Ascending aorta (tissue), 2 donors: ENCODE data around the gene SUPT6H. TPM values are rescaled to one million over a fixed set of nuclear protein-coding genes. Genes with fewer than 3 reads are reported as not detected.

Experiments
- DNase-seq, 2 donors: peaks; one replicate each; pipeline ENCODE4 v3.0.0-alpha.2; 2019; ENCODE audit warnings: low spot score in 2 of 2
- H3K27ac ChIP-seq, 2 donors: fragments of 200-600 bp; sonication (generic); one replicate each; pipeline ENCODE4 v1.5.1; 2016 to 2017; ENCODE audit warnings: mild to moderate bottlenecking in 1 of 2
- H3K27me3 ChIP-seq: fragments of 200-600 bp; sonication (generic); one replicate; pipeline ENCODE4 v1.5.1; 2017
- H3K36me3 ChIP-seq, 2 donors: fragments of 200-600 bp; sonication (generic); one replicate each; pipeline ENCODE4 v1.5.1; 2016
- H3K4me1 ChIP-seq, 2 donors: fragments of 200-600 bp; sonication (generic); one replicate each; pipeline ENCODE4 v1.5.1; 2016 to 2017; ENCODE audit warnings: mild to moderate bottlenecking in 1 of 2
- H3K4me3 ChIP-seq, 2 donors: fragments of 200-600 bp; sonication (generic); one replicate each; pipeline ENCODE4 v1.5.1; 2016 to 2017; ENCODE audit warnings: mild to moderate bottlenecking in 1 of 2
- H3K9me3 ChIP-seq, 2 donors: fragments of 200-600 bp; sonication (generic); one replicate each; pipeline ENCODE4 v1.5.1; 2016
- intact Hi-C: fragments of 100-400 bp; cut with DNase I; formaldehyde crosslinking; loops from one replicate; pipeline ENCODE4 v1.15.1; 2023
- total RNA-seq: library from RNA; depleted of rRNA; stranded (reverse); fragments of >200 nt; gene quantifications from one replicate; pipeline ENCODE4 v1.1.0, GENCODE V29; 2016
- TF ChIP-seq, protein P1 (sequence below), 3 experiments: fragments of 200-600 bp in 2 of 3; fragments of 450-650 bp in 1 of 3; sonication (generic) in 2 of 3; IDR thresholded peaks; one replicate each; pipeline ENCODE4 v1.5.1; 2016 to 2019; ENCODE audit warnings: antibody characterized with exemption in 3 of 3, mild to moderate bottlenecking in 1 of 3, moderate library complexity in 1 of 3

Gene SUPT6H
- total RNA-seq, 1 donor from 2014 or later: 43.7 TPM

DNA sequence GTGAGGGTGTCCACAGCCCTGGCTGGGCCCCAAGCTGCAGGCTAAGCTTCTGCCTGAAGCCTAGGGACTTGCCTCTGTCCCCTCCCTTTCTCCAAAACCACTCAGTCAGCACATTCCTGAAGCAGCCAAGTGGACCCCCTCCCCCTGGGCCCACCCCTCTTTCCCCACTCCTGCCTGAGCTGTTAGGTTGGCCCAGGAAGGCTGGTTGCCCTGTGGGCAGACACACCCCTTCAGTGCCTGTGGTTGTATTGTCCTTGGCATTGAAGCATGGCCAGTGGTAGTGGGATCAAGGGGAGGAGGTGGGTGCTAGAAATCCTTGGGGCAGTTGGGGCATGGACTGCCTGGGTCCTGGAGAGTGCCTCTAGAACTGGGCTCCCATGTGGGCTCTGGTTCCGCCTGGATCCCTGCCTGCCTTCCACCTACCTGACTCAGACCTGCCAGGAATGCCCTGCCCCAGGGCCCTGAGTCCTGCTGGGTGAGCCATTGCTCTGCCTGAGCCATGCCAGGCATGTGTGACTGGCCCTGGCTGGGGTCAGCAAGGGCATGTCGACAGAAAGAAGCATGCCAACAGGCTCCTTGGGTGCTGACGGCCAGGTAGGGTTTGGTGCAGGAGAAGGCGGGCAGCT lies 83.9 kb downstream of the SUPT6H start:
- no peaks in the 10 kb centered on the region for H3K27me3 ChIP-seq
- peak overlapping the region; percentile 88 to 91 for H3K4me3 ChIP-seq
- no peaks in the 10 kb centered on the region for H3K9me3 ChIP-seq
- peaks cover 15 to 34% of the 10 kb centered on the region in 2 donors for H3K4me1 ChIP-seq
- TF ChIP-seq, protein P1, sequence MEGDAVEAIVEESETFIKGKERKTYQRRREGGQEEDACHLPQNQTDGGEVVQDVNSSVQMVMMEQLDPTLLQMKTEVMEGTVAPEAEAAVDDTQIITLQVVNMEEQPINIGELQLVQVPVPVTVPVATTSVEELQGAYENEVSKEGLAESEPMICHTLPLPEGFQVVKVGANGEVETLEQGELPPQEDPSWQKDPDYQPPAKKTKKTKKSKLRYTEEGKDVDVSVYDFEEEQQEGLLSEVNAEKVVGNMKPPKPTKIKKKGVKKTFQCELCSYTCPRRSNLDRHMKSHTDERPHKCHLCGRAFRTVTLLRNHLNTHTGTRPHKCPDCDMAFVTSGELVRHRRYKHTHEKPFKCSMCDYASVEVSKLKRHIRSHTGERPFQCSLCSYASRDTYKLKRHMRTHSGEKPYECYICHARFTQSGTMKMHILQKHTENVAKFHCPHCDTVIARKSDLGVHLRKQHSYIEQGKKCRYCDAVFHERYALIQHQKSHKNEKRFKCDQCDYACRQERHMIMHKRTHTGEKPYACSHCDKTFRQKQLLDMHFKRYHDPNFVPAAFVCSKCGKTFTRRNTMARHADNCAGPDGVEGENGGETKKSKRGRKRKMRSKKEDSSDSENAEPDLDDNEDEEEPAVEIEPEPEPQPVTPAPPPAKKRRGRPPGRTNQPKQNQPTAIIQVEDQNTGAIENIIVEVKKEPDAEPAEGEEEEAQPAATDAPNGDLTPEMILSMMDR (IDR thresholded peaks at IDR 0.05): no peak
- H3K27ac ChIP-seq: peak overlapping the region; percentile 88 to 98
- peaks cover 7 to 18% of the 10 kb centered on the region in 2 donors for H3K36me3 ChIP-seq
- no peak for DNase-seq
- intact Hi-C loops: no loop called here

DNA sequence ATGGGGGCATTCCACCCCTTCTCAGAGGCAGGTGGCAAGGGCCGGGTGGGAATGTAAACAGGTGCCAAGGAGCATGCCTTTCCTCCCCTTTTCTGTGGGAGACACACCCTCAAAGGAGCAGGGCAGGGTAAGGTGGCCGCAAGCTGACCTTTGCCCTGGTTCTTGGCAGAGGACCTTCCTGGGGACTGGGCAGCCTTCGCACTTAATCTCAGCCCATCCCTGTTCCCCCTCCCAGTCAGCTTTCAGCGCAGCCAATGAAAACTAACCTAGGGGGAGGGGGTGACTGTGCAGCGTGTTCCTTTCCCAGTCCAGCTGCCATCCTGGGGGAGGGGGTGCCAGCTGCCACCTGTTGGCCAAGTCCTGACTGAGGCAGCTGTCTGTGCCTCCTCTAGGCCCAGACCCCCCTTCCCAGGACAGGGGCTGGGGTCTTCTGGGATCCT lies 84.6 kb downstream of the SUPT6H start:
- peaks cover 7 to 18% of the 10 kb centered on the region in 2 donors for H3K36me3 ChIP-seq
- no peak for DNase-seq
- peak overlapping the region; percentile 88 to 98 for H3K27ac ChIP-seq
- H3K4me3 ChIP-seq: no peak overlapping the region
- TF ChIP-seq, protein P1 (IDR thresholded peaks at IDR 0.05): no peak
- H3K9me3 ChIP-seq: no peaks in the 10 kb centered on the region
- peaks cover 15 to 34% of the 10 kb centered on the region in 2 donors for H3K4me1 ChIP-seq
- intact Hi-C loops: no loop called here
- no peaks in the 10 kb centered on the region for H3K27me3 ChIP-seq

DNA sequence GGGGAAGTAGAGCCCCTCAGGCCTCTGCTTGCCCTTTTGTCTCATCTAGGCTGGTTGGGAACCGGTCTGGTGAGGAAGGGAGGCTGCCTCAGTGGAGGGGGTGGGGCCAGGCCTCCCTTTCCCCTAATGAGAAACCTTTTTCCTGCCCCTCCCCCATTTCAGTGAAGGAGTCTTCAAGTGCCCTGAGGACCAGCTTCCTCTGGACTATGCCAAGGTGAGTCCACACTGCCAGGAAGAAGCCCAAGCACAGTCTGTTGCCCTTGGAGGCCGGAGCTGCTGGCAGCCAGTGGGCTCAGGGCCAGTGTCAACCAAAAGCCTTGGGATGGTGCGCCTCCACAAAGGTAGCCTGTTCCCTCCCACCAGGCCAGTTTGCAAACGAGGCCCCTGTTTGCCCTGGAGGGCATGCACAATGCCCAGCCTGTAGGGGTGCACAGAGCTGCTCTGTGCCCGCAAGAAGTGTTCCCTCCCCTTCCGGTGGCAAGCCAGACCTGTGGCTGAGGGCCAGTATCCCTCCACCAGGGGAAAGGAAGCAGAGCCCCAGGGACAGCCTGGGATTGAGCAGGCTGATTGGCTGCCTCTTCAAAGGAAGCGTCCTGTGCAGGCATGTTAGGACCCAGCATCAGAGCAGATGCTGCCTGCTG lies 85.2 kb downstream of the SUPT6H start:
- Histone ChIP-seq H3K9me3 (no peaks in the 10 kb centered on the region), H3K36me3 (peaks cover 7 to 18% of the 10 kb centered on the region in 2 donors), H3K27me3 (no peaks in the 10 kb centered on the region), H3K27ac (peak overlapping the region; percentile 88 to 98), H3K4me1 (peaks cover 15 to 34% of the 10 kb centered on the region in 2 donors), H3K4me3 (no peak overlapping the region)
- DNase-seq: no peak
- intact Hi-C loops: no loop called here
- TF ChIP-seq, protein P1 (IDR thresholded peaks at IDR 0.05): no peak

DNA sequence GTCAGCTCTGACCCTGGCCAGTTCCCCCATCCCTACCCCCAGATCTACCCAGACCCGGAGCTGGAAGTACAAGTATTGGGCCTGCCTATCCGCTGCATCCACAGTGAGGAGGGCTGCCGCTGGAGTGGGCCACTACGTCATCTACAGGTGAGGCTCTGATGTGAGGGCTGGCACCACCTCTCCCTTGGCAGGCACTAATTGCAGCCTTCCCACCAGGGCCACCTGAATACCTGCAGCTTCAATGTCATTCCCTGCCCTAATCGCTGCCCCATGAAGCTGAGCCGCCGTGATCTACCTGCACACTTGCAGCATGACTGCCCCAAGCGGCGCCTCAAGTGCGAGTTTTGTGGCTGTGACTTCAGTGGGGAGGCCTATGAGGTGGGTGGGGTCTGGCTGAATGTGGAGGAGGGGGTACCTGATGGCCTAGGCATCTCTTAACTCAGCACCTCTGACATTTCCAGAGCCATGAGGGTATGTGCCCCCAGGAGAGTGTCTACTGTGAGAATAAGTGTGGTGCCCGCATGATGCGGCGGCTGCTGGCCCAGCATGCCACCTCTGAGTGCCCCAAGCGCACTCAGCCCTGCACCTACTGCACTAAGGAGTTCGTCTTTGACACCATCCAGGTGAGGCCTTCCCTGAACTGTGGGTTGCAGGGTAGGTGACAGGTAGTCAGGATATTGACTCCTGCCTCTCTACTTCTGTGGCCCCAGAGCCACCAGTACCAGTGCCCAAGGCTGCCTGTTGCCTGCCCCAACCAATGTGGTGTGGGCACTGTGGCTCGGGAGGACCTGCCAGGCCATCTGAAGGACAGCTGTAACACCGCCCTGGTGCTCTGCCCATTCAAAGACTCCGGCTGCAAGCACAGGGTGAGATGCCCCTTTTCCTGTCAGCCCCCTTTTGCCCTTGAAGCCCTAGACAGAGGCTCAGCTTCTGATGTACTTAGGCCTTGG lies 86.1 kb downstream of the SUPT6H start:
- H3K4me3 ChIP-seq: no peak overlapping the region
- intact Hi-C loops: no loop called here

More for the DNA sequence above, 86.1 kb downstream of the SUPT6H start:
- Histone ChIP-seq H3K27ac (peak overlapping the region; percentile 88 to 98), H3K9me3 (no peaks in the 10 kb centered on the region), H3K27me3 (no peaks in the 10 kb centered on the region), H3K36me3 (peaks cover 7 to 18% of the 10 kb centered on the region in 2 donors), H3K4me1 (peaks cover 15 to 29% of the 10 kb centered on the region in 2 donors)
- DNase-seq: no peak
- TF ChIP-seq, protein P1 (IDR thresholded peaks at IDR 0.05): no peak
